Stimulated activated CD4-positive, alpha-beta T cell treated with anti-CD3 and anti-CD28 coated beads, Interleukin-4, amount 100 ng/mL, for 4 hours (primary cell): ENCODE results near the gene GPR179.
A peak's percentile ranks its signal among the peaks of the same experiment; 100 is the strongest.

Experiments
- DNase-seq, 2 experiments: peaks; one replicate each; pipeline ENCODE4 v3.0.0-alpha.2; 2020

GPR179 gene, protein sequence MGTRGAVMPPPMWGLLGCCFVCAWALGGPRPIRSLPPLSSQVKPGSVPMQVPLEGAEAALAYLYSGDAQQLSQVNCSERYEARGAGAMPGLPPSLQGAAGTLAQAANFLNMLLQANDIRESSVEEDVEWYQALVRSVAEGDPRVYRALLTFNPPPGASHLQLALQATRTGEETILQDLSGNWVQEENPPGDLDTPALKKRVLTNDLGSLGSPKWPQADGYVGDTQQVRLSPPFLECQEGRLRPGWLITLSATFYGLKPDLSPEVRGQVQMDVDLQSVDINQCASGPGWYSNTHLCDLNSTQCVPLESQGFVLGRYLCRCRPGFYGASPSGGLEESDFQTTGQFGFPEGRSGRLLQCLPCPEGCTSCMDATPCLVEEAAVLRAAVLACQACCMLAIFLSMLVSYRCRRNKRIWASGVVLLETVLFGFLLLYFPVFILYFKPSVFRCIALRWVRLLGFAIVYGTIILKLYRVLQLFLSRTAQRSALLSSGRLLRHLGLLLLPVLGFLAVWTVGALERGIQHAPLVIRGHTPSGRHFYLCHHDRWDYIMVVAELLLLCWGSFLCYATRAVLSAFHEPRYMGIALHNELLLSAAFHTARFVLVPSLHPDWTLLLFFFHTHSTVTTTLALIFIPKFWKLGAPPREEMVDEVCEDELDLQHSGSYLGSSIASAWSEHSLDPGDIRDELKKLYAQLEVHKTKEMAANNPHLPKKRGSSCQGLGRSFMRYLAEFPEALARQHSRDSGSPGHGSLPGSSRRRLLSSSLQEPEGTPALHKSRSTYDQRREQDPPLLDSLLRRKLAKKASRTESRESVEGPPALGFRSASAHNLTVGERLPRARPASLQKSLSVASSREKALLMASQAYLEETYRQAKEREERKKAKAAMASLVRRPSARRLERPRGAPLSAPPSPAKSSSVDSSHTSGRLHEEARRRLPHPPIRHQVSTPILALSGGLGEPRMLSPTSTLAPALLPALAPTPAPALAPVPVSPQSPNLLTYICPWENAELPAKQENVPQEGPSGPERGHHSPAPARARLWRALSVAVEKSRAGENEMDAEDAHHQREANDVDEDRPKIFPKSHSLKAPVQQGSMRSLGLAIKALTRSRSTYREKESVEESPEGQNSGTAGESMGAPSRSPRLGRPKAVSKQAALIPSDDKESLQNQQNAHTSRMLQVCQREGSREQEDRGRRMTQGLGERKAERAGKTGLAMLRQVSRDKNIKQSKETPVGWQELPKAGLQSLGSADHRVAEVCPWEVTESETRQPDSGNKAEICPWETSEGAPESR (N-terminal part only)

DNA sequence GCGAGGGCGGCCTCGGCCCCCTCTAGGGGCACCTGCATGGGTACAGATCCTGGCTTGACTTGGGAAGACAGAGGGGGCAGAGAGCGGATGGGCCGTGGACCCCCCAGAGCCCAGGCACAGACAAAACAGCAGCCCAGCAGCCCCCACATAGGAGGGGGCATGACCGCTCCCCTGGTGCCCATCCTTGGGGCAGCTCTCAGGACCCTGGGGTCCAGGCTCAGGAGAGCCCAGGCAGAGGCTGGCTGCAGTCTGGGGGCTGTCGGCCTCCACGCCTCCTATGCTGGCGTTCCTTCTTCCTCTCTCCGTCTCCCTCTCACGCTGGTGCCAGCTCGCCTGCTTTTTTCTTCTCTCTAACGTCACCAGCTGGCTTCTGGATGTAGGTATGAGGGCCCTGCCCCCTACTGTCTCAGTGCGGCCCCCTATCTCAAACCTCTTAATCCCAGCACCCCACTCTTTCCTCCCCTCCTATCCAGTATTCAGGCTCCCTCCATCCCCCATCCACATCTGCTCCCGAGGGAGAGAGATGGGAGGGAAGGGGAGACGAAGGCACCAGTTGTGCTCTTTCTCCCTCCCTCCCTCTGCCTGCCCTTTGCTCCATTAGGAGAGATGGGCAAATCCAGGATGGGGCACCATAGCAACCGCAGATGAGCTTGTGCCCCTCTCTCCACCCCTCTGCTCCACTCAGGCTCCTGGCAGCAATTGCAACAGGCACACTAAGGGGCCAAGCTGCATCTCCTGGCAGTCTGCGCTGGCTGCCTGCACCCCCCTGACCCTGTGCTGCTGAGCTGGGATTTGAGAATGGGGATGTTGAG, at the start of gene GPR179:
TSS of gene GPR179 (minus strand) at position 349 of the 812 bp plus-strand sequence. CDS start at position 182, 167 bp downstream.
- DNase-seq = no peak

DNA sequence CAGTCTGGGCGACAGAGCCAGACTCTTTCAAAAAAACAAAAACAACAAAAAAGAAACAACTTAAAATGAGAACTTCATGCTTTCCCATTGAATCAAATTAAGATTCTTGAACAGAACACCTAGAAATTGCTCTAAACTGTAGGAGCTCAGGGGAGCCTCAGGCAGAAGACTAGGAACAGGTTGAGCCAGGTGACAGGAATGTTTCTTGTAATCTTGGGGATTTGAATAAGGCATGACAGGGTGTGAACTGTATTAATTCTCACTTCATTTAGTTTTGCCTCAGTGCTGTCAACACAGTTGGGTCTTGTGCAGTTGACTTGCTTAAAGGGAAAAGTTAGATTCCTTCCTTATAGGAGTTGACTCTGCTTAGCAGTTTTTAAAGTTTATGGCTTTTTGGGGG, 35.7 kb upstream of the GPR179 start:
- DNase-seq = no peak

DNA sequence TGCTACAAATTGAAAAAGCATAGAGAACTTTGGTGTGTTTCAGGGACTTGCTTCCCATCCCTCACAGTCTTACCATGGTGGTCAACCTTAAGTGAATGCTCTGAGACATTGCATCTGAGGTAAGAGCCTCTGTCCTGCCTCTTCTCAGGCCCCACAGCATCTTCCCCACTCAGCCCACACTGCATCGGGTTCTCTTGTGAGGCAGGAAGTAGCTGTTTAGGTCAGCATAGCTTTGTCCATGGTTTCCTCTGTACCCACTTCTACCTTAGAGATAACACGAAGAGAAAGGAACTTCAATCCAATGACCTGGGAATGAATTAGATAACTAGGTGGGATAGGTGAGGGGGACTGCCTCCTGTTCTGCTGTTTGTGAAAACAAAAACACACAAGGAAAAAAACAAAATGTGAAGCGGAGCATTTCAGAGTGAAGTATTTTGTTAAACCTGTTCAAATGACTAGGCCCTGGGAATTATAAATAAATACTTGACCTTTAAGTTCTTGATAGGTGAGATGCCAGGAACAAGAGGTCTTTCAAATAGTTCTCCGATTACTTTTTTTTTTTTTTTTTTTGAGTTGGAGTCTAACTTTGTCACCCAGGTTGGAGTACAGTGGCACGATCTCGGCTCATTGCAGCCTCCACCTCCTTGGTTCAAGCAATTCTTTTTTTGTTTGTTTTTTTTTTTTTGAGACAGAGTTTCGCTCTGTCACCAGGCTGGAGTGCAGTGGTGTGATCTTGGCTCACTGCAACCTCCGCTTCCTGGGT, 25.5 kb upstream of the GPR179 start:
- no peak for DNase-seq

DNA sequence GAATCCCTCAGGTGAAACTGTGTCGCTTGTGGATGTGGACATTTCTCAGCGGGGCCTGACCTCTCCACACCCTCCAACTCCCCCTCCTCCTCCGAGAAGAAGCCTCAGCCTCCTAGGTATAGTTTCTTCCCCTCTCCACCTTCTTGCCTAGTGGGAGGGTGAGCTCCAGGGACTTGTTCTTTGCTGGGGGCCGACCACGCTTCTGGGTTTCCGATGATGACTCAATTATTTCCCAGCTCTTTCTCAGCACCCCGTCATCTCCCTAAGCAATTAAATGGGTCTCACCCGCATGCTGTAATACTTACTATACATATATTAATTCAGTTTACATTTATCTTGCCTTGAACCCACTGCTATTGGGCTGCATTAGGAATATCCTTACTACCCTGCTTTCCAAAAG, 21.0 kb upstream of the GPR179 start:
- no peak for DNase-seq

DNA sequence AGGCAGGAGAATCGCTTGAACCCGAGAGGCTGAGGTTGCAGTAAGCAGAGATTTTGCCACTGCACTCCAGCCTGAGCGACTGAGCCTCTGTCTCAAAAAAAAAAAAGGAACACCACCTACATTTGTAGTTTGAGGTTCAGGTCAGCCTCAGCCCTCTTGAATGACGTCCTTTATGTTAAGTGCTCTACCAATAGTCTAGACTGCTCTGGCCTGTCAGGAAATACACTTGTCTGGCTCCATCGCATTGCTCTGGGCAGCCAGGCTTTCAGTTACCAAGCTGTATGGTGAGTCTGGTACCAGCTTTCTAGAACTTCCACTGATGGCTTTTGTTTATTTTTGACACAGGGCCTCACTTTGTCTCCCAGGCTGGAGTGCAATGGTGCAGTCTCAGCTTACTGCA, 19.3 kb upstream of the GPR179 start:
- DNase-seq = no peak

DNA sequence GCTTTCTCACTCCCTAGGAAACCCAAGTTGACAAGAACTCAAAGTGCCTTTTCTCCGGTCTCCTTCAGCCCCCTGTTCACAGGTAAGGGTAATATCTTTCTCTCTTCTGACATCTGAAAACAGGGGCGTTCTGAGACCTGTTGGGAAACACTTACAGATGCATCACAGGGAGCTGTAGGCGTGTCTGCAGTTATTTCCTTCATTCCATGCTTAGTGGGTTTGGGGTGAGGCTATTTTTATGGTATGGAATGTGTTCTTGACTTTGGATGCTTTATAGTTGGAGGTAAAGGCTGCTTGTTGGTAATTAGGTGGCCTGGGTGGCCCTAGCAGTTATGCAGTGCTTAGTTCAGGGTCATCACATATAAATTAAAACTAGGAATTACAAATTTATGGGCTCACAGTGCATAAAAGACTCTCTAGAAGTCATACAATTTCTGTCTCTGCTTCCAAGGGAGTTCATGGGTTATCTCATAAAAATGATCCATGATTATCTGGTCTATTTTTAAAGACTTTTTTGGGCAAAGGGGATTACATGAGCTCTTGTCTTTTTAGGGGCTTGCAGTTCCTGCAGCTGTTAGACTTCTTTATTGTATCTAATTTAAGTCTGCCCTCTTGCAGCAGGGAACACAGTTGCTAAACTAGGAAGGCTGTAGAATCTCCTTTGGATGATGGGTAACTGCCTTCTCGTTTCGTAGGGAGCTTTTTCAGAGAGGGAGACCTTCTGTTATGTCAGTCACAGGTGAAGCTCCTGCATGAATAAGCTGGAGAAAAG, 18.1 kb upstream of the GPR179 start:
- DNase-seq = no peak

DNA sequence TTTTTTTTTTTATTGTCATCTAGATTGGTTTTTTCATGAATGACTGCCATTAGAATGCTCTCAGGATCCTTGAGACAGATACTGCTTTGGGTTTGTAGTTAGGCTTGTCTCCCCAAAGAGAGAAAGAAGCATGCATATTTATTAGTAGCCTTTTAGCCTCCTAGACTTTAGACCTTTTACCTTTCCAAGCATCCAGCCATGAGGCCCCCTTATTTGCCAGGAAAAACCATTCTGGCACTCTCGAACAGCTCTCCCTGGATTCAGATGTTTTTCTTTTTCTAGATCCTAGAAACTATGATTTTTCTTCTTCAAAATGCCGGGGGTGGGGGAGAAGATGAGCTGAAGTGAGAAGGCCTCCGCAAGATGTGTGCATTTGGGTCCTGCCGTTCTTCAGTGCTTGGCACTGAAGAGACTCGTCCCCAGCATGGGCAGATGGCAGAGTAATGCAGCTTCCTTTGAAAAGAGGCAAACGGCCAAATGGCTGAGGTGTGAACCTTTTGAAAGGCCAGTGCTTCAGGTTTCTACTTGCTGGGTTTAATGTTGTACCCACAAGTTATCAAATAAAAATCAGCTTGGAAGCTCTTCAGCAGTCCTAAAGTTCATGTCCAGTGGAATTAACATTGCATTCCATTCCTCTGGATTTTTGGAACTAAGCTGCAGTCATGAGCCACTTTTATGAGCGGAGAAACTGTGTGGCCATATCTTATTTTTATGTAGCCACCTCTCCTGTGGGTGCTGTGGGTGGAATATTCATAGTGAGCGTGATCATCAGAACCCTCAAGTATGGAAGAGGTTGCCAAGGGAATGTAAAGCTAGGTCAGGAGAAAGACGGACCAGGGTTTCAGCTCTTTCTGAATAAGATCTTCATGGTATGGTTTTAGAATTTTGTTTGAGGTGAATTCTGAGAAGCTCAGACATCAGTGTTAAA, 15.1 kb upstream of the GPR179 start:
- DNase-seq = no peak

DNA sequence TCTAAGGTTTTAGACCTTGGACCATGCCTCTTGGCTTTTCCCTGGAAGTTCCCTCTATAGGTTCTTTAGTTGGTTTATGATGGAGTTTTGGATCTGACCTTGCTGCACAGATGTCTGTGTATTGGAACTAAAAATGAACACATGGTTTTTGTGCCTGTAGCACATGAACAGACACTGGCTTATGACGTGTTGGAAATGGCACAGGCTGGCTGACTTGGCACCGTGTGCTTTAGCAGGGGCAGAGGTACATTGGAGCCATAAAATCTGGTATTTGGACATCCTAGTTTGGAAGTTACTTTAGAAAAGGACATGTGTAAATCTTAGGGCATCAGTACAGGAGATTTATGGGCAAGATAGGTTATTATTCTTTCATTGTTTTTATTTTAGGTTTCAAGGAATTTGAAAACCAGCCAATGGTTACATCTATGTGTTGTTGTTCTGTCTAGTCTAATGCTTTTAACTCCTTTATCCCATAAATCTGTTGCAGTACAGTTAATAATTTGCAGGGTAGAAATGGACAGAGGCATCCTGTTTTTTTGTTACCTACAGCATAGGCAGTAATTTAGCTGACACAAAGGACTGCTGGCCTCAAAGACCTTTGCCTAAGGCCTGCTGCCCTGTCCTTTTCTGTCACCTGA, 13.8 kb upstream of the GPR179 start:
- DNase-seq = no peak

DNA sequence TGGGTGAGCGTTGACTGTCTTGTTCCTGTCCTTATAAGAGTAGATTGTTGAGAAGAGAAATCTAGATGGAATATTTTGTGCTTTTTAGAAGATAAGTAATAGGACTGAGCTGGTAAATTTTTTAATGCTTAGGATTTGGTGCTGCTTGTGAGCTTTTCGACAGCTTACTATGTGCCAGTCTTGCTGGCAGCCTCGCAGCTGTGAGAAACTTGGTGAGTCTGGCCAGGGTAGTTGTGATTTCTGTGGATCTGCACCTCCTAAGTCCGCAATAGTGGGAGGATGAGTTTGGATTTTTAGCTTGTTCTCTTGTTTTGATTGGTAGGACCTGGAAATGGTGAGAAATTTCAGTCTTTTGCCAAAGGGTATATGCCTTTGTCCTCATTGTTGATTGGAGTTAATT, 11.5 kb upstream of the GPR179 start:
- no peak for DNase-seq

DNA sequence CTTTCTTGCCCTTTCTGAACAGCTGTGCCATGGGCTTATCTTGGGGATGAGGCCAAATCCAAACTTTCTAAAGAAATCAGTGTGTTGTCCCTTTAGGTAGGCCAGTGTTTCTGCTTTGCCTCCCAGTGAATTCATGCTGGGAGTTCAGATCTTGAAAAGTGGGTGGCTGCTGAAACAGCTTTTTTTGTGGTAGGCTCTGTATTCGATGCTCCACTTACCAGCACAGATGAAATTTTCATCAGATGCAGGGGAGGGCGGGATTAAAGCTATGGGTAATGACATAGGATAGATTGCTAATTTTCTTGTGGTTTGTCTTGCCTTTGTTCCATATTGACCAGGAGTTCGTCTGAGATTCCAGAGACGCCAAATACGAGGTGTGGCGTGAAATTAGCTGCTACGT, 10.7 kb upstream of the GPR179 start:
- DNase-seq = no peak

DNA sequence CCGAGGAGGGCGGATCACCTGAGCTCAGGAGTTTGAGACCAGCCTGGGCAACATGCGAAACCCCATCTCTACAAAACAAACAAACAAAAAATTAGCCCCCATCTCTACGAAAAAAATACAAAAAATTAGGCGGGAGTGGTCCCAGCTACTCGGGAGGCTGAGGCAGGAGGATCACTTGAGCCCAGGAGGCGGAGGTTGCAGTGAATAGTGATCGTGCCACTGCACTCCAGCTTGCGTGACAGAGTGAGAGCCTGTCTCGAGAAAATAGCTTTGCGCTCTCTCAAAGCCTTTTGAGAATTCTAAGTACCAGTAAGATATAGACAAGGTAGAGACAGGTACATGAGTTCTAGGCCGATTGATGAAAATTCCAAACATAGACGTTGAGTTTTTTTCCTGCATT, 9.9 kb upstream of the GPR179 start:
- DNase-seq = no peak

DNA sequence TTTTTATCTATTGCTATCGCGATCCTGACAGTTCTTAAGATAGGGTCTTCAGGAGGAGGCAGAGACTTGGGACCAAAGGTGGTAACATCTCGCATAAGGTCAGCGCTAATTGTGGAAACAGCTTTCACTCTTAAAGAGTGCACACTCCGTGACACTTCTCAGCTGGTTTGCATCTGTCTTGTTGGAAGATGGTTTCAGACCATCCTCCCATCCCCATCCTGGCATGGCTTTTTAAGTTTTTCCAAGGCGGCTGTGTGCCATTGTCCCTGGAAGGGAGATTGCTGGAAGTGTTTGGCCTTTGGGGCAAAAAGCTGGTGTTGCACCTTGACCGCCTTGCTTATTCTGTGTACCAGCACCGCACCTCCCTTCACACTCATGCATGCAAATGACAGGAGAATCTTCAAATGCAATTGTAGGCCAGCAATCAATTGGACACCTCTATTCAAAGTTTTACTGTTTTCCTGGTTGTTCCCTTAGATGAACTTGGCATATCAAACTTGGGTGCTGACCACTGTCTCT, 9.4 kb upstream of the GPR179 start:
- DNase-seq = no peak

DNA sequence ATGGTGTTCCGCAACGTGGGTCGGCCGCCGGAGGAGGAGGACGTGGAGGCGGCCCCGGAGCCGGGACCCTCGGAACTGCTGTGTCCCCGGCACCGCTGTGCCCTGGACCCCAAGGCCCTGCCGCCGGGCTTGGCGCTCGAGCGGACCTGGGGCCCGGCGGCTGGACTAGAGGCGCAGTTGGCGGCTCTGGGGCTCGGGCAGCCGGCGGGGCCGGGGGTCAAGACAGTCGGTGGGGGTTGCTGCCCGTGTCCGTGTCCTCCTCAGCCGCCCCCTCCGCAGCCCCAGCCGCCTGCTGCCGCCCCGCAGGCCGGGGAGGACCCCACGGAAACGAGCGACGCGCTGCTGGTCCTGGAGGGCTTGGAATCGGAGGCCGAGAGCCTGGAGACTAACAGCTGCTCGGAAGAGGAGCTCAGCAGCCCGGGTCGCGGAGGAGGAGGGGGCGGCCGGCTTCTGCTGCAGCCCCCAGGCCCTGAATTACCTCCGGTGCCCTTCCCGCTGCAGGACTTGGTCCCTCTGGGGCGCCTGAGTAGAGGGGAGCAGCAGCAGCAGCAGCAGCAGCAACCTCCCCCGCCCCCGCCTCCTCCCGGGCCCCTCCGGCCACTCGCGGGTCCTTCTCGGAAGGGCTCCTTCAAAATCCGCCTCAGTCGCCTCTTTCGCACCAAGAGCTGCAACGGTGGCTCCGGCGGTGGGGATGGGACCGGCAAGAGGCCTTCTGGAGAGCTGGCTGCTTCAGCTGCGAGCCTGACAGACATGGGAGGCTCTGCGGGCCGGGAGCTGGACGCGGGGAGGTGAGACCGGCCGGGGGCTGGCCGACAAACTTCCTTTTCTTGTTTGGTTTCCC, 8.7 kb upstream of the GPR179 start:
- peak in 1 of 2 experiments; percentile 3 for DNase-seq

DNA sequence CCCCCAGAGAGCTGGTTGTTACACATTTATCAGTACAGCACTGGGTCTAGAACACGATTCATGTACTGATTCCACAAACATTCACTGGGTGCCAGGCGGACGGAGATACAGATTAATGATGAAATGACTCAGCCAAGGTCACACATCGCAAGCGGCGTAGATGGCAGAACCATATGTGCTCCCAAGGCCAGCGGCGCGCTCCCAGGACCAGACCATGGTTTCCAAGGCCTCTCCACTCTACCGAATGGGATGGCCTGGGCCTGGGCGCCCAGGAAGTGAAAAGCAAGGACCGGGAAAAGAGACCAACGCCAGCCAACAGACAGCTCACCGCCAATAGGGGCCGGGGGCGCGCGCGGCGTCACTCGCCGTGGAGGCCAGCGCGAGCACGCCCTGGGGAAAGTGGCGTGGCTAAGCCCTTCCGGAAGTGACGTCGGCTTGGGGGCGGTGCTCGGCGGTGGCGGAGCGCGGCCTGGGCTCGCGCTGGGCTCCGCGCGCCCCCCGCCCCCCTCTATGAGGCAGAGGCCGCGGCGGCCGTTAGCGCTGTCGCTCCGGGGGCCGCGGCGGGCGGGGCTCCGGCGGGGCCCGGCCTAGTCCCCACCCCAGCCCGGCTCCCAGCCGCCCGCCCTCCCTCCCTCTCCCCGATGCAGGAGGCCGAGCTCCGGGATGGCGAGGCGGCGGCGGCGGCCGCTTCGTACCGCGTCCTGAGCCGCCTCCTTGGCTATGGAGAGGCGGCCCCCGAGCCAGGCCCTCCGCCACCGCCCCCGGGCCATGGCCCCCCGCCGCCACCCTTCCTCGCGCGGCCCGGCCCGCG, 7.9 kb upstream of the GPR179 start, which contains the start of gene SOCS7:
TSS of gene SOCS7 (plus strand) at position 433 of the 811 bp plus-strand sequence. CDS start at position 642, 209 bp downstream.
- DNase-seq = peak; percentile 89 to 97

DNA sequence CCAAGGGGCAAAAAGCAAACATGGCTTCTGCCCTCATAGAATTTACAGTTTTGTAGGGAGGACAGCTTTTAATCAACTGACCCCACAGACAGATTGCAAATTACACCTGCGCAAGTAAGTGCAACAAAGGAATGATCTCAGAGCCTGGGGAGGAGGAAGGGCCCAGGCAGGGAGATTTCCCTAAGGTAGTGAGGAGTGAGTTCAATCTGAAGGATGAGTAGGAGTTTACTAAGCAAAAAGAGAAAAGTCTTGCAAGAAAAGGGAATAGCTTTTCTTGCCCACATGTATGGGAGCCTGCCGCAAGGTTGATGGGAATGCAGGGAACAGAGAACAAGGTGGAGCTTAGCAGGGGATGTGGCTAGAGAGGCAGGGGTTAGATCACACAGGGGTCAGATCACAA, 6.3 kb upstream of the GPR179 start:
- no peak for DNase-seq

DNA sequence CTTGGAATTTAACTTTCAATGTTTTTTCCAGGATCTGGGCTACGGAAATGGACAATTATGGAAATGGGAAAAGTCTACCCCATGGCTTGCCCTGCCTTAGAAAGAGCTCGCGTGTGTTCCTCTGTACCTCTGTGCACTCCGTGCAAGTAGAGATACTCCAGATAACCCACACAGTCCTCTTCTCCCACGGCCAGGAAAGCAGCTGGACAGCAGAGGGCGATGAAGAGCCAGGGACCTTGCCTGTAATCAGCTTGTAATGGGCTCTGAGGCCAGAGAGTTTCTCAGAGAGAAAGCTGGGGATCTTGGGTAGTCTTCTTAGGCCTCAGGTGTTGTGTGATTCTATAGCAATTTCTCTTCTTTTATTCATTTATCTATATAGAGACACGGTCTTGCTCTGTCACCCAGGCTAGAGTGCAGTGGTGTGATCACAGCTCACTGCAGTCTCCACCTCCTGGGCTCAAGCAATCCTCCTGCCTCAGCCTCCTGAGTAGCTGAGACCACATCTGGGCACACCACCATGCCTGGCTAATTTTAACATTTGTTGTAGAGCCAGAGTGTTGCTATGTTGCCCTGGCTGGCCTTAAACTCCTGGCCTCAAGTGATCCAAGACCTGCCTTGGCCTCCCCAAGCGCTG, 5.5 kb upstream of the GPR179 start:
- DNase-seq = peak; percentile 78 to 81
